H1 (cell line): ENCODE results near the gene ASIP. TPM values are rescaled to one million over a fixed set of nuclear protein-coding genes. Genes with fewer than 3 reads are reported as not detected.

Experiments
- ASH2L ChIP-seq: fragments of 200-600, 300-600 bp; sonication (generic); IDR thresholded peaks from one replicate; pipeline ENCODE4 v1.7.1; 2017; ENCODE audit warnings: low read length
- CBX5 ChIP-seq: fragments of 300-800, 300-1000 bp; sonication (generic); IDR thresholded peaks from 2 replicates; pipeline ENCODE4 v1.7.1; 2016; ENCODE audit warnings: antibody characterized with exemption, low read length, low read depth
- CEBPB ChIP-seq: IDR thresholded peaks from 2 replicates; pipeline ENCODE4 v1.6.1; 2012; ENCODE audit warnings: low read depth, low read length
- CHD2 ChIP-seq: IDR thresholded peaks from 2 replicates; pipeline ENCODE4 v1.6.1; 2012; ENCODE audit warnings: low read length, improper control_type of control experiment
- EP300 ChIP-seq, 2 experiments: IDR thresholded peaks; 1 replicate in 1 of 2; 2 replicates in 1 of 2; pipeline ENCODE4 v1.6.1; 2011 to 2012; ENCODE audit warnings: low read depth in 2 of 2, low read length in 2 of 2, mild to moderate bottlenecking in 2 of 2, borderline replicate concordance in 1 of 2, inconsistent platforms in 1 of 2, moderate library complexity in 1 of 2
- KDM4A ChIP-seq: IDR thresholded peaks from one replicate; pipeline ENCODE4 v1.7.1; 2012; ENCODE audit warnings: low read depth, mild to moderate bottlenecking, moderate library complexity, low read length, inconsistent platforms; ENCODE audit not compliant: severe bottlenecking
- RXRA ChIP-seq: IDR thresholded peaks from 2 replicates; pipeline ENCODE4 v1.6.1; 2011; ENCODE audit warnings: low read depth, mild to moderate bottlenecking, low read length, moderate library complexity; ENCODE audit not compliant: insufficient read depth
- SIN3A ChIP-seq, 2 experiments: IDR thresholded peaks in 1 of 2; conservative IDR thresholded peaks in 1 of 2; 2 replicates each; pipeline ENCODE4 v1.6.1; 2011 to 2012; ENCODE audit warnings: low read length in 2 of 2, improper control_type of control experiment in 1 of 2, low read depth in 1 of 2, mild to moderate bottlenecking in 1 of 2
- TCF12 ChIP-seq: IDR thresholded peaks from 2 replicates; pipeline ENCODE4 v1.6.1; 2011; ENCODE audit warnings: low read depth, mild to moderate bottlenecking, low read length
- TEAD4 ChIP-seq: IDR thresholded peaks from 2 replicates; pipeline ENCODE4 v1.6.1; 2012; ENCODE audit warnings: low read depth, low read length, inconsistent platforms, mixed read lengths
- polyA plus RNA-seq, 7 experiments: library from polyadenylated mRNA; depleted of rRNA in 3 of 7; stranded (reverse) in 5 of 7; unstranded in 2 of 7; fragments of >200 nt in 5 of 7; fragments of 200-250 nt in 2 of 7; gene quantifications; 1 replicate in 5 of 7; 2 replicates in 1 of 7; 4 replicates in 1 of 7; pipeline versions ENCODE4 v1.2.1 to v1.2.3, GENCODE V29; 2011 to 2013; ENCODE audit warnings: missing spikeins in 2 of 7, mixed read lengths in 2 of 7
- total RNA-seq: library from RNA; stranded (reverse); fragmentation: NEBNext Ultra II Directional; extraction: Animal tissue kit (Norgen Biotek cat#: 25700); gene quantifications from 2 replicates; pipeline ENCODE4 v1.2.1, GENCODE V29; 2021
- TF ChIP-seq, protein P1 (sequence below): fragments of 300-600 bp; sonication (generic); IDR thresholded peaks from 2 replicates; pipeline ENCODE4 v1.7.1; 2012; ENCODE audit warnings: low read length, moderate library complexity, mild to moderate bottlenecking, inconsistent platforms; ENCODE audit not compliant: insufficient replicate concordance
- TF ChIP-seq, protein P2 (sequence below): IDR thresholded peaks from 2 replicates; pipeline ENCODE4 v1.6.1; 2011; ENCODE audit warnings: low read depth, mild to moderate bottlenecking, low read length; ENCODE audit not compliant: insufficient read depth

Gene ASIP
- total and polyA plus RNA-seq, 2 of the 8 experiments (the other 6 are each of a cell fraction or from before 2014, with no cell fraction given): not detected

DNA sequence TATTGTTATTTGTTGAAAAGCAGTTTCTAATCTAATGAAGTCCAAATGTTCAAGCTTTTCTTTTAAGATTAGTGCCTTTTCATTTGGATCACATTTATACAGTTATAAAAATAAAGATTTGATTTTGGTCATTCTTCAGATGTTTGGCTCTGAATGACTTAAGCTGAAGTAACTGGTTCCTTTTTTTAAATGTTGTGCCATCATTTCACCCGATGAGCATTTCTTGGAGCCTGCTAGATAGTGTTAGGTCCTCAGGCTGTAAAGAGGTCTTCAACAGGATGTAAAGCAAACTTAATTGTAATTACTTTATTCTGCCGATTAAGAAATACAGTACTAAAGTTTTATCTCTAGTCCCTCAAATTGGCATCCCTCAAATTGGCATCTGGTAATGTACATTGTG, 41.2 kb upstream of the ASIP start (continued):
- TF ChIP-seq, protein P1, sequence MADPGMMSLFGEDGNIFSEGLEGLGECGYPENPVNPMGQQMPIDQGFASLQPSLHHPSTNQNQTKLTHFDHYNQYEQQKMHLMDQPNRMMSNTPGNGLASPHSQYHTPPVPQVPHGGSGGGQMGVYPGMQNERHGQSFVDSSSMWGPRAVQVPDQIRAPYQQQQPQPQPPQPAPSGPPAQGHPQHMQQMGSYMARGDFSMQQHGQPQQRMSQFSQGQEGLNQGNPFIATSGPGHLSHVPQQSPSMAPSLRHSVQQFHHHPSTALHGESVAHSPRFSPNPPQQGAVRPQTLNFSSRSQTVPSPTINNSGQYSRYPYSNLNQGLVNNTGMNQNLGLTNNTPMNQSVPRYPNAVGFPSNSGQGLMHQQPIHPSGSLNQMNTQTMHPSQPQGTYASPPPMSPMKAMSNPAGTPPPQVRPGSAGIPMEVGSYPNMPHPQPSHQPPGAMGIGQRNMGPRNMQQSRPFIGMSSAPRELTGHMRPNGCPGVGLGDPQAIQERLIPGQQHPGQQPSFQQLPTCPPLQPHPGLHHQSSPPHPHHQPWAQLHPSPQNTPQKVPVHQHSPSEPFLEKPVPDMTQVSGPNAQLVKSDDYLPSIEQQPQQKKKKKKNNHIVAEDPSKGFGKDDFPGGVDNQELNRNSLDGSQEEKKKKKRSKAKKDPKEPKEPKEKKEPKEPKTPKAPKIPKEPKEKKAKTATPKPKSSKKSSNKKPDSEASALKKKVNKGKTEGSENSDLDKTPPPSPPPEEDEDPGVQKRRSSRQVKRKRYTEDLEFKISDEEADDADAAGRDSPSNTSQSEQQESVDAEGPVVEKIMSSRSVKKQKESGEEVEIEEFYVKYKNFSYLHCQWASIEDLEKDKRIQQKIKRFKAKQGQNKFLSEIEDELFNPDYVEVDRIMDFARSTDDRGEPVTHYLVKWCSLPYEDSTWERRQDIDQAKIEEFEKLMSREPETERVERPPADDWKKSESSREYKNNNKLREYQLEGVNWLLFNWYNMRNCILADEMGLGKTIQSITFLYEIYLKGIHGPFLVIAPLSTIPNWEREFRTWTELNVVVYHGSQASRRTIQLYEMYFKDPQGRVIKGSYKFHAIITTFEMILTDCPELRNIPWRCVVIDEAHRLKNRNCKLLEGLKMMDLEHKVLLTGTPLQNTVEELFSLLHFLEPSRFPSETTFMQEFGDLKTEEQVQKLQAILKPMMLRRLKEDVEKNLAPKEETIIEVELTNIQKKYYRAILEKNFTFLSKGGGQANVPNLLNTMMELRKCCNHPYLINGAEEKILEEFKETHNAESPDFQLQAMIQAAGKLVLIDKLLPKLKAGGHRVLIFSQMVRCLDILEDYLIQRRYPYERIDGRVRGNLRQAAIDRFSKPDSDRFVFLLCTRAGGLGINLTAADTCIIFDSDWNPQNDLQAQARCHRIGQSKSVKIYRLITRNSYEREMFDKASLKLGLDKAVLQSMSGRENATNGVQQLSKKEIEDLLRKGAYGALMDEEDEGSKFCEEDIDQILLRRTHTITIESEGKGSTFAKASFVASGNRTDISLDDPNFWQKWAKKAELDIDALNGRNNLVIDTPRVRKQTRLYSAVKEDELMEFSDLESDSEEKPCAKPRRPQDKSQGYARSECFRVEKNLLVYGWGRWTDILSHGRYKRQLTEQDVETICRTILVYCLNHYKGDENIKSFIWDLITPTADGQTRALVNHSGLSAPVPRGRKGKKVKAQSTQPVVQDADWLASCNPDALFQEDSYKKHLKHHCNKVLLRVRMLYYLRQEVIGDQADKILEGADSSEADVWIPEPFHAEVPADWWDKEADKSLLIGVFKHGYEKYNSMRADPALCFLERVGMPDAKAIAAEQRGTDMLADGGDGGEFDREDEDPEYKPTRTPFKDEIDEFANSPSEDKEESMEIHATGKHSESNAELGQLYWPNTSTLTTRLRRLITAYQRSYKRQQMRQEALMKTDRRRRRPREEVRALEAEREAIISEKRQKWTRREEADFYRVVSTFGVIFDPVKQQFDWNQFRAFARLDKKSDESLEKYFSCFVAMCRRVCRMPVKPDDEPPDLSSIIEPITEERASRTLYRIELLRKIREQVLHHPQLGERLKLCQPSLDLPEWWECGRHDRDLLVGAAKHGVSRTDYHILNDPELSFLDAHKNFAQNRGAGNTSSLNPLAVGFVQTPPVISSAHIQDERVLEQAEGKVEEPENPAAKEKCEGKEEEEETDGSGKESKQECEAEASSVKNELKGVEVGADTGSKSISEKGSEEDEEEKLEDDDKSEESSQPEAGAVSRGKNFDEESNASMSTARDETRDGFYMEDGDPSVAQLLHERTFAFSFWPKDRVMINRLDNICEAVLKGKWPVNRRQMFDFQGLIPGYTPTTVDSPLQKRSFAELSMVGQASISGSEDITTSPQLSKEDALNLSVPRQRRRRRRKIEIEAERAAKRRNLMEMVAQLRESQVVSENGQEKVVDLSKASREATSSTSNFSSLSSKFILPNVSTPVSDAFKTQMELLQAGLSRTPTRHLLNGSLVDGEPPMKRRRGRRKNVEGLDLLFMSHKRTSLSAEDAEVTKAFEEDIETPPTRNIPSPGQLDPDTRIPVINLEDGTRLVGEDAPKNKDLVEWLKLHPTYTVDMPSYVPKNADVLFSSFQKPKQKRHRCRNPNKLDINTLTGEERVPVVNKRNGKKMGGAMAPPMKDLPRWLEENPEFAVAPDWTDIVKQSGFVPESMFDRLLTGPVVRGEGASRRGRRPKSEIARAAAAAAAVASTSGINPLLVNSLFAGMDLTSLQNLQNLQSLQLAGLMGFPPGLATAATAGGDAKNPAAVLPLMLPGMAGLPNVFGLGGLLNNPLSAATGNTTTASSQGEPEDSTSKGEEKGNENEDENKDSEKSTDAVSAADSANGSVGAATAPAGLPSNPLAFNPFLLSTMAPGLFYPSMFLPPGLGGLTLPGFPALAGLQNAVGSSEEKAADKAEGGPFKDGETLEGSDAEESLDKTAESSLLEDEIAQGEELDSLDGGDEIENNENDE: no peak
- TF ChIP-seq TEAD4 (no peak), CHD2 (no peak), RXRA (no peak), ASH2L (no peak), CEBPB (no peak), CBX5 (no peak), EP300 (IDR thresholded peaks at IDR 0.05; ENCODE audit: borderline replicate concordance in 1 of 2, low read depth in 2 of 2, low read length in 2 of 2) (no peak), TCF12 (no peak), SIN3A (conservative IDR thresholded peaks at IDR 0.05 in 1 of 2, IDR thresholded peaks at IDR 0.05 in 1 of 2; ENCODE audit: low read depth in 1 of 2, low read length in 2 of 2) (no peak), KDM4A (no peak)
- TF ChIP-seq, protein P2, sequence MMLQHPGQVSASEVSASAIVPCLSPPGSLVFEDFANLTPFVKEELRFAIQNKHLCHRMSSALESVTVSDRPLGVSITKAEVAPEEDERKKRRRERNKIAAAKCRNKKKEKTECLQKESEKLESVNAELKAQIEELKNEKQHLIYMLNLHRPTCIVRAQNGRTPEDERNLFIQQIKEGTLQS: no peak
